Central memory CD4-positive, alpha-beta T cell (primary cell): ENCODE measurements around the gene ZNF408.
"Not testable (repeated sequence)": the region's sequence is repeated elsewhere in the genome, so short reads cannot be mapped to it uniquely, and the experiment has no call there.

ENCODE experiments used
- DNase-seq: peaks from one replicate; pipeline ENCODE4 v3.0.0; 2022
- total RNA-seq, 3 experiments: gene quantifications; one replicate each; lab custom pipeline; 2026; lab: John Stamatoyannopoulos, UW

The ZNF408 gene
- total RNA-seq: 9.8 to 17.9 (median 16.3) reads per million in 3 experiments

DNA sequence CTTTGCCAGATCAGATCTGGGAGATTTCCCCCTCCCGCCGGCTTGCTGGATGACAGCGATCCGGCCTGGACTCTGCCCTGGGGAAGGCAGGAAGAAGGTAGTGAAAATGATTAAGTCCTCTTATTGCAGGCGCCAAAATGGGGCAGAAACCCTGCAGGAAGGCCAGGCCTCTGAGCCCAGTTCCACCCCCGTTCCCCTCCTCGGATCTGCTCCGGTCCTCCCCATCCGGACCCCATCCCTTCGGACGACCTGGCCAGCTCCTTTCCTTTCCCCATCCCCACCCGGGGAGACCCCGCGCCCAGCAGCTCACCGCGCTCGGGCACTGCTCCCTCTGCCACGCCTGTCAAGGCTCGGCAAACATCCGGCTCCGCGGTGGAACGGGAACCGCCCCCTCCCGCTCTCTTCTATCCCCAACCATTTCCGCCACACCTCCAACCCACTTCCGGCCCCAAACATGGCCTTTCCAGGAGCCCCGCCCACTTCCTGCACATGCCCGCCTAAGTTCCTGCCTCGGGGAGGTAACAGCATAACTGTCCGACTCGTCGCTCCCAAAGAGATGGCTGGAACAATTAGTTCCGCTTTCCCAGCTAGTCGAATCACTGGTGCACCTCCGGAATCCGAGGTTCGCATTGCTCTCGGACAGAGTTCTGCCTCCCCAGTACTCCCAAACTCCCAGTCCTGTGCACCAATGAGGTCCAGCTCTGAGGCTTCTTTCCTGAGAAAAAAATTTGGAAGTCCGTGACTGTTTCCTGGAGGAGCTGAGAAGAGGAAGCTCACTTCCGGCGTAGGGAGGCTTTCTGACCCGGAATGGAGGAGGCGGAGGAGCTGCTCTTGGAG lies at the start of gene ZNF408, which contains the start of gene ARHGAP1:
Gene ZNF408, plus strand, starts transcription at position 791 of the 837 bp plus-strand sequence. Its CDS starts 17 bp downstream, at position 808.
Gene ARHGAP1, minus strand, starts transcription at position 379 of the 837 bp plus-strand sequence. CDS start 4,512 bp downstream, outside the sequence.
- DNase-seq: peak; percentile 98

DNA sequence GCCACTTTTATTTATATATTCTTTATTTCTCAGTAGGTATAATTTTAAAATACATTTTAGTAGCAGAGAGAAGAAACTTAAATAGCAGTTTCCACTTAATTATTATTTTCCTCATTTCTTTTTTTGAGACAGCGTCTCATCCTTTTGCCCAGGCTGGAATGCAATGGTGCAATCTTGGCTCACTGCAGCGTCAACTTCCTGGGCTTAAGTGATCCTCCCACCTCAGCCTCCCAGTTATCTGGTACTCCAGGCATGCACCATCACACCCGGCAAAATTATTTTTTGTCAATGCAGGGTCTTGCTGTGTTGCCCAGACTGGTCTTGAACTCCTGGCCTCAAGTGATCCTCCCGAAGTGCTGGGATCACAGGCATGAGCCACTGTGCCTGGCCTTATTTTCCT lies 45.2 kb upstream of the ZNF408 start:
- DNase-seq: no peak

DNA sequence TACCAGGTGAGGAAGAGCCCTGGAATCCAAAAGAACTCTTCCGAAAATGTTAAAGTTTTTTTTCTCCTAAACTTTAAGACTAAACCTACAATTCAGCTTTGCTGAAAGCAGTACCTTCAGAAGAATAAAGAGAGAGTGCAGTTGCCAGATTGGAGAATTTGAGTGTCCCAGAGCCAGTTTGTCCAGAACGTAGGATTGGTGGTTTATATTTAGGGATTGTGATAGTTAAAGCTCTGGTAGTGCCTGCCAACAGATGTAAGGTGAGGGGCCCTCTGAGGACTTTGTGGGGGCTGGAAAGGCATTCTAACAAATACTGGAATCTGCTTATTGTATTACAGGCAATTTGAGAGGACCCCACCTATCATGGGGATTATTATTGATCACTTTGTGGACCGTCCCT lies 43.6 kb upstream of the ZNF408 start:
- DNase-seq: no peak

DNA sequence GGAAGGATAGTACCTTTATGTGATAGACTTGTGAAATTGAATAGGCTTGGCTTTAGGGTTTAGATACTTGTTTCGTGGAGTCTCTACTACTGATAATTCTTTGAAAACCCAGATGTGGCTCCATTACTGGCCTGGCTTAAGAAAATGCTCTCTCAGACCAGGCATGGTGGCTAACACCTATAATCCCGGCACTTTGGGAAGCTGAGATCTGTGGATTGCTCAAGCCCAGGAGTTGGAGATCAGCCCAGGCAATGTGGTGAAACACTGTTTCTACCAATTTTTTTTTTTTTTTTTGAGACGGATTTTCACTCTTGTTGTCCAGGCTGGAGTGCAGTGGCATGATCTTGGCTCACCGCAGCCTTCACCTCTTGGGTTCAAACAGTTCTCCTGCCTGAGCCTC lies 42.6 kb upstream of the ZNF408 start:
- no peak for DNase-seq

DNA sequence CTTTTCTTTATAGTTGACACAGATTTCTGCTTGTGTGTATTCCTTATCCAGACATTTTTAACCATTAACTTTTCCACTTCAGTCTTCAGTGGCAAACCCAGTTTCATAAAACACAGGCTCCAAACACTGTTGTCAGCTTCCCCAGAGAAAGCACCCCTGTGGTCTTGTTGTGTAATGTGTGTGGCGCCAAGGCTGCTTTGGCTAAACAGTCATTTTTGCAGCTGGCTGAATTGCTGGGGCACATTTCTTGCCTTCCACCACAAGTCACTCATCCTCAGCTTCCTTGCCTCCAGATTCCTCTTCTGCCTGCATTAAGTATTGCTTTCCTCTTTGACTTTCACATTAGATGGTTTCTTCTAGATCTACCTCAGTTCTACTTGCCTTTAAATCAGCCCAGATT lies 40.9 kb upstream of the ZNF408 start:
- no peak for DNase-seq

DNA sequence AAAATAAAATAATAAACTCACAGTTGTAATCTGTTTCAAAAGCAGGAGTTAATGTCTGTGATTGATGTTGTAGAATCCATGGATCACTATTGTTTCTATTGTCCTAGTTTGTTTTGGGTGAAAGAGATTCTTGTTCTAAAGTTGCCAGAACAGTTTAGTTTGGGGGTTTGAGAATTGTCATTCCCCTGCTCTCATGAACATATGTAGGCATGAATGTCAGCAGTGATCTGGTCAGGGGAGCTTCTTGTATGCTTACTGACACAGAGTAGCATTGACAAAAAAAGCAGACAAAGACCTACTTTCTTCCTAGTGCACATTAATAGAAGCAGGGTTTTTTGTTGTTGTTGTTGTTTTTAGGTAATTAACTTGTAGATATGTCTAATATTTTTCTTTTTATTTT lies 39.0 kb upstream of the ZNF408 start:
- no peak for DNase-seq

DNA sequence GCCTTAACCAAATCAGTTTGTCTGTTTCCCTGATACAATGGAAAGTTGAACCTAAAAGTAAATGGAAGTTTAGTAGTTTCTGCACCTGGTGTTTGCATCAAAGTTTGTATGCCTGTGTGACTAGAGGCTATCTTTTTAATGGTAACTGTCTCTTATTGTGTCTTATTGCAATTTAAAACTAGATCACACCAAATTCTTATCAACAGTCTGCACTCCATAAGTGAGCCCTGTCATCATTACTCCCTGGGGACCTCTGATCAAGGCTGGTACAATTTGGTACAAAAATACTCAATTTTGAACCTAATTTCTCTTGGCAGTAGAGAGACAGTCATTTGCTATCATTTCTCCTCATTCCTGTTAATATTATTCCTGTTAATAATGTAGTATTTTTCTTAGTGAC lies 38.5 kb upstream of the ZNF408 start:
- DNase-seq: no peak

DNA sequence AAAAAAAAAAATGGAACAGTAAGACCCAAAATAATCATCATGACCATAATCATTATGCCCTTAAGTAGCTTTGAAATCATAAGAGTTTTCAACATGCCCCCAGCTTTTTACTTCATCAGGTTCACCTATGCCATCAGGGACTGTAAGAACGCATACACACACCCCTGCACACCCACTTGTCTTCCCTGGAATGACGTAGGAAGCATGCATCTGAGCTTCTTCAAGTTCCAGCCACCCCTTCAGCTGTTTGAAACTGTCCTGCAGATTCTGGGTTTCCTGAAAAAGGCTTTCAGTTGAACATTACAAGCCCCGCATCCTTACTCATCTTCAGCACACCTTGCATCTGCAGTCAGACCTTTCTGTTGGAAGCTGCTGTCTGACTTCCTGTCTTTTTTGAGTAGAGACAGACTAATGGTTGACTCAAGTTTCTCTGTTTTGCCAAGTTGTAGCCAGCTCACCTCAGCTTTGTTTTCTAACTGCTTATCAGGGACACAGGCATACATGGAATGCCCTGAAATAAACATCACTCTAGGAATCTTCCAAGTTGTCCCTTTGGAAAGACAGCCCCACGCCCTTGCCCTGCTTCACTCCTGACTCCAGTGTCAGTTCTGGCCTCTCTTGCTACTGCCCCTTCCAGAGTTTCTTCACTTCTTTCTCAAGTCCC lies 37.4 kb upstream of the ZNF408 start:
- no peak for DNase-seq

DNA sequence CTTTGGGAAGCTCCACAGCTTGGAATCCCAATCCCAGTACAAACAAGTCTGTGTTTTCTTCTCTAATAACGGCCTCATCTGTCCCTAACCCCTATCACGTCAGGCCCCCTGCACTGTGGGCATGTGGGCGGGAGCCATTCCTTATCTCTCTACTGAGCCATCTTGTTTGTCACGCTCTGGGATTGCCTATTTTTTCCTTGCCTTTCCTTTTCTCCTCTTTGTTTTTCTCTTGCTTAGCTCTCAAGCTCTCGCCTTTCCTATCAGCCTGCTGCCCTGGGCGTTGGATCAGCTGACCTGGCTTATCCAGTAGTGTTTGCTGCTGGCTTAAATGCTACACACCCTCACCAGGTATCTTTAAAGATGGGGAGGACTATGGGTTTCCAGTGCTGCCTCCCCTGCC lies 36.2 kb upstream of the ZNF408 start:
- no peak for DNase-seq

DNA sequence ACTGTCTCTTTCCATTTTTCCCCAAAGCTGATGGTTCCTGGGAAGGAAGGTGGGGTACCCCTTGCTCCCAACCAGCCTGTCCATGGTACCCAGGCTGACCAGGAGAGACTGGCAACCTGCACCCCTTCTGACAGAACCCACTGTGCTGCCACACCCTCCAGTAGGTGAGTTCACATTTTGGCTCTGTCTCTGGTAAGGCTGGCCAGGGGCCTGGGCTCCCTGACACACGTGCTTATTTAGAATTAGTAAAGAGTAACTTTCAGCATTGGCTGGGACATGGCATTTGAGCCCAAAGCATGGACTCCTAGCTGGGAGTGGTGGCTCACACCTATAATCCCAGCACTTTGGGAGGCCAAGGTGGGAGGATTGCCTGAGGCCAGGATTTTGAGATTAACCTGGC lies 35.5 kb upstream of the ZNF408 start:
- no peak for DNase-seq

DNA sequence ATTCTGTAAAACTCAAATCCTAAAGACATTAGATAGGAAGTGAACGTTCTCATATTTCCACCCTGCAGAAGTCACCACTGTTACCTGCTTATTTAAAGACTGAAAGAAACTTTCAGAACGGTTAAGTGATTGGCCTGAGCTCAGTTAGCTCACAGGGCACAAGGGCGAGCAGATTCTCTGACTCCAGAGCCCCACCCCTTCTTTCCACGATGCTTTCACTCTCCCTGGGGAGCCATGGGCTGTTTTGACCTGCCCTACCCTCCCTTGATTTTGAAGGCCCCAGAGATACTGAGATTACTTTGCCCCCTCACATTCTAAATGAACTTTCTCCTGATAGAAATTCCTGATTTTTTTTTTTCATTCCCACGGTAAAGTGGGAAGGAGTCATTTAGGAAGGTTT lies 34.3 kb upstream of the ZNF408 start:
- no peak for DNase-seq

DNA sequence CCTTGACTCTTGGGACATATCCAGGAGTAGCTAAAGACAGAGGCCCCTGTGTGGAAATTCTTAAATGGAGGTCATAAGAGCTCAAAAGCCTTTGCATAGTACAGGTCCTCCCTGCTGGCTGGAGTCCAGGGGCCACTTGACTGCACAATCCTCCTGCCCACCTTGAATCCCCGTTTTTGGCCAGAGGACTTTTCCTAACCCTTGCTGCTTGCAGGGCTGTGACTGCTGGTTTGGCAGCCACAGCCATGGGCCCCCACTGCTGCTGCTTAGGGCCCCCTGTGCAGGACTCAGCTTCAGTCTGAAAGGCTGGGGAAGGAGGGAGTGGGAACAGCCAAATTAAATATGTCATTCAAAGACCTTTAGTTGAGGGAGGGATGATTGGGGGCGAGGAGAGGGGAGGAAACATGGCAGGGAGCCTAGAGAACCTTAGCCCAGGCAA lies 33.8 kb upstream of the ZNF408 start:
- no peak for DNase-seq

DNA sequence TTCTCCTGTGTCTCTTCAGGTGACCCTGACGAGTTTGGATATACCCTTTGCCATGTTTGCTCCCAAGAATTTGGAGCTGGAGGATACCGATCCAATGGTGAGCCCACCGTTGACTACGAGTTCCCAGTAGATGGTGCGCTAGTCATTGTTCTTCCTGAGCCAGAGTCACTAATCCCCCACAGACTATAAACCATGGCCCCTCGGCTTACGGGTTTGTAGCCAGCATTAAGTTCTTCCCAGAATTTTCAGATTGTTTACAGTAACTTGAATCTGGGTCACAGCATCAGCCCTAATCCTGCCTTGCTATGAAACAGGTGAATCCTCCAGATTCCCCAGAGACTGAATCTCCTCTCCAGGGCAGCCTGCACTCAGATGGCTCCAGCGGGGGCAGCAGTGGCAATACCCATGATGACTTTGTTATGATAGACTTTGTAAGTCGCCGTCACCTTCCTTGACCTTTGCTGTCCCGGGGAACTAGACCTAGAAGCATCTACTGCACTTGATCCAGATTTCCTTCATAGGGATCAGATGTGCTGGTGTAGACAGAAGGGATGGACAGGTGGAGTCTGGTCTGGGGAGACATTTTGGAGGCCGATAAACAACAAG lies 32.2 kb upstream of the ZNF408 start:
- no peak for DNase-seq

DNA sequence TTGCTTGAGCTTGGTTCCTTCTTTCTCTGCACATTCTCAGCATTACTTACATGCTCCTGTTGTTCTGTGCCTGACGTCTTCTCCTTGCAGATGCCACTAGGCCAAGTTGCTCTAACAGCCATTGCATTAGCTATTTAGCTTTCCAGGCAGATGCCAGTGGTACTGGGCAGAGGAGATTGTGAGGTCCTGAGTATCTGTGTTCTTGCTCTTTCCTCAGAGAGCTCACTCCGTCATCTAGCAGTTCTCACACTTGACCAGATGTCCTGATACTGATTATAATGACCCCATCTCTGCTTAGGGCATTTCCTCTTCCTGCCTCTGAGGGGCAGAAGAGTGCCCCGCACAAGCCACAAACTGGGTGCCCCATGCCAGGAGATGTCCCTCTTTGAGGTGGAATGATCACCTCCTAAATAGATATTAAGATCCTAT lies 31.1 kb upstream of the ZNF408 start:
- DNase-seq: no peak

DNA sequence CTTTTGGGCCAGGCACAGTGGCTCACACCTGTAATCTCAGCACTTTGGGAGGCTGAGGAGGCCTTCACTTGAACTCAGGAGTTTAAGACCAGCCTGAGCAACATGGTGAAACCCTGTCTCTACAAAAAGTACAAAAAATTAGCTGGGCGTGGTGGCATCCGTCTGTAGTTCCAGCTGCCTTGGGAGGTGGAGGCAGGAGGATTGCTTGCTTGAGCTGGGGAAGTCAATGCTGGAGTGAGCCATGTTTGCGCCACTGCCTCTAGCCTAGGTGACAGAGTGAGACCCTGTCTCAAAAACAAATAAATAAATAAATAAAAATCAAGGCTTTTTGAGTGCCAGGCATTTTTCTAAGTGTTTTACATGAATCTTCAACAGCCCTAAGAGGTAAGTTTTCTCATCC lies 30.3 kb upstream of the ZNF408 start:
- not testable (repeated sequence) for DNase-seq

DNA sequence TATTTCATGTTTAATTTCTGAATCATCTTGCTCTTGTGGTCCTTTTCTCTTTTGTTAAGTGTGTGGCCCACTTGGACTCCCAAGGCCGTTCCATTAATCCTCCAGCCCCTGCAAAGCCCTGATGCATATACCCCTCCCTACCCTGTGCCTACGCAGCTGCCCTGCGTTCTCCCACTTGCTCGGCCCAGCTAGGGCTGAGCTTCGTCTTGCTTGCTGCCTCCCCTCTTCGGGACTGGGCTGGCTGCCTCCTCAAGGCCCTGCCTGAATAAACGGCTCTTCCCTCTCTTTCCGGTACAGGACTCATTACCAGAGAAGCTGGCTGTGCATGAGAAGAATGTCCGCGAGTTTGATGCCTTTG lies 28.9 kb upstream of the ZNF408 start:
- DNase-seq: no peak

DNA sequence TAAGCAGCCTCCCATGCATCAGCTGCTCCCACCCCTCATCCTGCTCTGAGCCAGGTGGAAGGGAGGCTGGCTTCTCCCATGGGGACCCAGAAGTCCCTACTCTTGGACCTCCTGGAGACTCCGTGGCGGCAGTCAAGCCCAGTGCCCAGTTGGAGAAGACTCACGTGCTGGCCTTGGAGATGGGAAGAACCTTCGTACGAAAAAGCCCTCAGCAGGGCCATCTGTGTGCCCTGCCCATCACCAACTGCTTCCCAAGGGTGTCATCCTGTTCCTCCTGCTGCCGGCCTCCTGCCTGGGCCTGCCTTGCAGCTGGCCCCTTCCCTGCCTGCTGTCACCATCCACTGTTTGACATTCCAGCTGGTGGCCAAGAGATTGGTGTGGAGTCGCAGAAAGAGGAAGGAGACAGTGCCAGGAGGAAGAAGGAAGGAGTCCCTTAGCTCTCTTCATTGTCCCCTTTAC lies 28.4 kb upstream of the ZNF408 start:
- DNase-seq: no peak

DNA sequence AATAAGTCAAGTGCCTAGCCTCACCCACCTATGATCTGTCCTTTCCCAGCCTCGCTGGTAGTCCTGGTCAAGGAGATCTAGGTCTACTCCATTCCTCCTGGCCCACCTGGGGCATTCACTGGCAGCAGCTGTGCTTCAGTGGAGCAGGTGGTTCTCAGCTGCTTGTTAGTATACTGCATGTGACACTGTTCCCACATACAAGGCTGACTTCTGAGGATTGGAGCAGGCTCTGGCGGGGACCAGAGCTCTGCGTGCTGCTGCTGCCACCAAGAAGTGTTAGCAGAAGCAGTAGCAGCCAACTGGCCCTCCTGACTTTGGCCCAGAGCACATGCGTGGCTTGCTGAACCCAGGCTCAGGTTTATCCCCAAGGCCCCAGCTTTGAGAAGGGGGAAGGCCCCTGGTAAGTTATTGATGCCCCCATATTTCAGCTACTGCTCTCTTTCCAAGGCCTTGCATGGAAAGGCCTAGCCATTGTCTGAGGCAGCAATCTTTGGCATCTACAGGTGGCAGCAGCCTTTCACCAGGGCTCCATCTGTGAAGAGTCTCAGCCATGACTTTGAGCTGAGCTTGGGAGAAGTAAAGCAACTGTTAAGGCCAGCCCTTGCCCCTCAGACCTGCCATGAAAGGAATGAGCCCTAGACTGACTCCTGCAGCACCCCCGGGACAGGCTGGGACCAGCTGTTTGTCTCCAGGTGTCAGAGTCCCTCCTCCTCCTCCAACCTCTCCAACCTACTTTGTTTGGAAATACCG lies 26.9 kb upstream of the ZNF408 start:
- no peak for DNase-seq

DNA sequence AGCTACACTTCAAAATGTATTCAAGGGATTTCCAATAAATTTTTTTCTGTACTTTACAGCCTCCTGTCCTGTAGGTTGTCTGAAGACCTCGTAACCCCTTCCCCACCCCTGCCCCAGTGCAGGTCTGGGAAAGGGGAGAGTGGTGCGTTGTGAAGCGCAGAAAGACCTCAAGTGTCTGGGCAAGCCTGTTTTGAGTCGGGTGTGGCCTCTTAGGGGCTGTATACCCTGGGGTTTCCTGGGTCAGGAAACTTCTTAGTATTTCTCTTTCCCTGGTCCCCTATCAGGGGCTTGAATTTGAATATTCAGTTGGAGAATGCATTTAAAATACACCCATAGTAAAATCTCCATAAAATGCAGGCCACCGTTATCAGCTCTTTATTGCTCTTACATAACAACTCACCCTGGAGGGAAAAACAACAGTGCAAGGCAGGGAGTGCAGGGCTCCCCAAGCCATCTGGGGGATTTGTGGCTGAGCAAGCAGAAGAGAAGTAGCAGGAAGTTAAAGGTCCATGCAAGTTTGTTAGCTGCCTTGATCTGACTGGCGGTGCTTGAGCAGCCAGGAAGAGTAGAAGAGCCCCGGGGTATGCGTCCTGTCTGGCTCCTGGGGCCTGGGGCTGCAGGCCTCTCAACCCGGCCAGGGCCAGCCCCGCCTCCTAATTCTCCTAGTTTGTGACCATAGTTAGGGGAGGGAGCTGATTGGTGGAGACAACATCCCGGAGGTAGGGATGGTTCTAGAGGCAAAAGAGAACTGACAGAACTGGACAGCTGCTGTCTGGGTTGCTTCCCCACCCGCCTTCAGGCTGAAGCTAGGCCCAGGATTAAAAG lies 26.2 kb upstream of the ZNF408 start:
- DNase-seq: peak; percentile 33

DNA sequence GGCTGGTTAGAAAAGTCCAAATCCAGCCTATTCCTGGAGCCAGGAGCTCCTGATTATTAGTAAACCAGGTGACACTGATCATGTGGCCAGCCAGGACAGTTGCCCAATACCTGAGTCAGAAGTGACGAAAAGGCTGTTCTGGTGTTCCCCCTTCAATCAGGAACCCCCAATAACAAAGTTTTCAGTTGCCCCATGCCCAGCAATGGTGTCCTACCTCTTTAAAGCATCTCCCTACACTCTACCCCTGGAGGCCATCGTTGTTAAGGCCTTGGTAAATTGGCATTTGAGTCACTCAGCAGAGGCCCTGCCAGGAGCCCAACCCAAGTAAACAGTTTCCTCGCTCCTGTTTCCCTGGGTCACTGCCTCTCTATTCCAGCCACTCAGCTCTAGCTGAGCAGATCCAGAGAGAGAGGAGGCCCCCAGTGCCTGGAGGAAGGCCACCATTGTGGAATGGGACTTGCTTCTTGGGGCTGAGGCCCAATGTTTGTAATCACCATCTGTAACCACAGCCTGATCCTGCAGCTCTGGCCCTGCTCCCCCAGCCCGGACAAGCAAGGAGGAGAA lies 25.5 kb upstream of the ZNF408 start:
- no peak for DNase-seq

DNA sequence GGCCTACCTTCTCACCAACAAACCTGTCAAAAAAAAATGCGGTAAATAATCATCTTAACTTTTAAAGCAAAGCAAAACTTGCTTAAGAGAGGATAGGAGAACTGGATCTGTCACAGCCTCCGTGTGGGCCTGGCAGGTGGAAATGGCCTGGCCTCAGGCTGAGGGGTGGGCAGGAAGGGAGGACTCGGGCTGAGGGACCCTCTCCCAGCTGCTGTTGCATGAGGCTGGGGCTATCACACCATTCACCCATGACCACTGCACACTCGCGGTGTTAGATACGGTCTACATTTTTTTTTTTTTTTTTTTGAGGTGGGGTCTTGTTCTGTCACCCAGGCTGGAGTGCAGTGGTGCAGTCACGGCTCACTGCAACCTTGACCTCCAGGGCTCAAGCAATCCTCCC lies 24.9 kb upstream of the ZNF408 start:
- DNase-seq: no peak
